GM12878 (cell line): ENCODE data around the gene KDM6B.

Experiments
- EZH2 ChIP-seq: IDR thresholded peaks from 2 replicates; pipeline ENCODE4 v1.6.1; 2012; ENCODE audit warnings: low read depth, mild to moderate bottlenecking, control low read depth, inconsistent platforms, low read length, borderline replicate concordance; ENCODE audit not compliant: control insufficient read depth
- TF ChIP-seq, protein P1 (sequence below), 3 experiments: IDR thresholded peaks in 2 of 3; conservative IDR thresholded peaks in 1 of 3; 2 replicates each; pipeline ENCODE4 v1.5.1; 2011; ENCODE audit warnings: low read depth in 3 of 3, low read length in 3 of 3, mild to moderate bottlenecking in 3 of 3, control low read depth in 2 of 3, moderate library complexity in 2 of 3, inconsistent platforms in 1 of 3, mixed read lengths in 1 of 3; ENCODE audit not compliant: control insufficient read depth in 2 of 3, insufficient read depth in 1 of 3; ENCODE audit errors: extremely low read depth in 1 of 3

DNA sequence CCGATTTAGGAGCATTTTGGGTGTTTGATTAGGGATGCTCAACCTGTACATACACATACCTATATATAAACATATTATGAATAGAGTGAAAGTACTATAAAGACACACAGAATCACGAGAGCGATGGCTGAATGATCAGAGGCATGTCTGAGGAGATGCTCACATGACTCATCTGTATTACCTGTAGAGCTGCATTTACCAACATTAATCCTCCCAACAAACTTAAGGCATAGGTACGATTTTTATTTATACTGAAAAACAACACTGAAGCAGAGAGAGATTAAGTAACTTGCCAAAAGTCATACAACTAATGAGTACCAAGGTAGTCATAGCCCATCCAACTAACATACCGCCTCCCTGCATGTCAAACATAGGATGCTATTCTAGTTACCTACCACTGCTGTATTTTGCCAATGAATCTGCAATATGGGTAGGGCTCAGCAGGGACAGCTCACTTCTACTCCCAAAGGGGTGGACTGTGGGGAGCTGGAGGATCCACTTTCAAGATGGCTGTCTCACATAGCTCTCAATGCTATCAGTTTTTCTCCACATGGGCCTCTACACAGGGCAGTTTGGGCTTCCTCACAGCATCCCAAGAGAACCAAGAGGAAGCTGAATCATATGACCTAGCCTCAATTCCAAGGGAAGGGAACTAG, 31.1 kb downstream of the KDM6B start:
- no peak for TF ChIP-seq EZH2
- TF ChIP-seq, protein P1, sequence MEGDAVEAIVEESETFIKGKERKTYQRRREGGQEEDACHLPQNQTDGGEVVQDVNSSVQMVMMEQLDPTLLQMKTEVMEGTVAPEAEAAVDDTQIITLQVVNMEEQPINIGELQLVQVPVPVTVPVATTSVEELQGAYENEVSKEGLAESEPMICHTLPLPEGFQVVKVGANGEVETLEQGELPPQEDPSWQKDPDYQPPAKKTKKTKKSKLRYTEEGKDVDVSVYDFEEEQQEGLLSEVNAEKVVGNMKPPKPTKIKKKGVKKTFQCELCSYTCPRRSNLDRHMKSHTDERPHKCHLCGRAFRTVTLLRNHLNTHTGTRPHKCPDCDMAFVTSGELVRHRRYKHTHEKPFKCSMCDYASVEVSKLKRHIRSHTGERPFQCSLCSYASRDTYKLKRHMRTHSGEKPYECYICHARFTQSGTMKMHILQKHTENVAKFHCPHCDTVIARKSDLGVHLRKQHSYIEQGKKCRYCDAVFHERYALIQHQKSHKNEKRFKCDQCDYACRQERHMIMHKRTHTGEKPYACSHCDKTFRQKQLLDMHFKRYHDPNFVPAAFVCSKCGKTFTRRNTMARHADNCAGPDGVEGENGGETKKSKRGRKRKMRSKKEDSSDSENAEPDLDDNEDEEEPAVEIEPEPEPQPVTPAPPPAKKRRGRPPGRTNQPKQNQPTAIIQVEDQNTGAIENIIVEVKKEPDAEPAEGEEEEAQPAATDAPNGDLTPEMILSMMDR (IDR thresholded peaks at IDR 0.05 in 2 of 3, conservative IDR thresholded peaks at IDR 0.05 in 1 of 3; ENCODE audit: control insufficient read depth in 2 of 3, extremely low read depth in 1 of 3, insufficient read depth in 1 of 3, low read depth in 3 of 3, low read length in 3 of 3) = no peak
